PC-3 (cell line): ENCODE measurements around the gene TUBA4B.

ENCODE experiments used
- EZH2 ChIP-seq: fragments of 300-600 bp; sonication (generic); IDR thresholded peaks from one replicate; pipeline ENCODE4 v1.6.1; 2017; ENCODE audit warnings: antibody characterized with exemption, mild to moderate bottlenecking, low read length; ENCODE audit not compliant: unreplicated experiment
- EZH2phosphoT487 ChIP-seq: fragments of 300-600 bp; sonication (generic); IDR thresholded peaks from 2 replicates; pipeline ENCODE4 v1.6.1; 2018; ENCODE audit warnings: mild to moderate bottlenecking, antibody characterized with exemption, low read length, borderline replicate concordance
- TF ChIP-seq, protein P1 (sequence below): fragments of 300-600 bp; sonication (generic); conservative IDR thresholded peaks from 2 replicates; pipeline ENCODE4 v1.5.1; 2017; ENCODE audit warnings: antibody characterized with exemption, low read depth, mild to moderate bottlenecking, low read length

DNA sequence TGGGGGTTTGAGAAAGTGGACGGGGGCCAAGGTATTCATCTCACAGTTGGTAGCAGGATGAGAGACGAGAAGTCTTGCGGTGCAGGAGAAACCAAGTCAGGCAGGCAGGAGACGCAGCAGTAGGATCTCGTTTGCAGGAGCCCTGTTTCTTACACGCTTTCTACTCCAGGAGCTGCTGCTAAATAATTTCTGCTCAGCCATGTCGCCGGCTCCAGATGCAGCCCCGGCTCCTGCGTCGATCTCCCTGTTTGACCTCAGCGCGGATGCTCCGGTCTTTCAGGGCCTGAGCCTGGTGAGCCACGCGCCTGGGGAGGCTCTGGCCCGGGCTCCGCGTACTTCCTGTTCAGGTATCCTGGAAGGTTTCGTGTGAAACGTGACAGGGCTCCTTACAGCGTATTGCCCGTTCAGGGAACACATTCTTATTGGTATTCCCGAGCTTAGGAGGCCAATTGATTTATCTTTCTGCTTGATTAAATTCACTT lies 22.9 kb upstream of the TUBA4B start:
- TF ChIP-seq, protein P1, sequence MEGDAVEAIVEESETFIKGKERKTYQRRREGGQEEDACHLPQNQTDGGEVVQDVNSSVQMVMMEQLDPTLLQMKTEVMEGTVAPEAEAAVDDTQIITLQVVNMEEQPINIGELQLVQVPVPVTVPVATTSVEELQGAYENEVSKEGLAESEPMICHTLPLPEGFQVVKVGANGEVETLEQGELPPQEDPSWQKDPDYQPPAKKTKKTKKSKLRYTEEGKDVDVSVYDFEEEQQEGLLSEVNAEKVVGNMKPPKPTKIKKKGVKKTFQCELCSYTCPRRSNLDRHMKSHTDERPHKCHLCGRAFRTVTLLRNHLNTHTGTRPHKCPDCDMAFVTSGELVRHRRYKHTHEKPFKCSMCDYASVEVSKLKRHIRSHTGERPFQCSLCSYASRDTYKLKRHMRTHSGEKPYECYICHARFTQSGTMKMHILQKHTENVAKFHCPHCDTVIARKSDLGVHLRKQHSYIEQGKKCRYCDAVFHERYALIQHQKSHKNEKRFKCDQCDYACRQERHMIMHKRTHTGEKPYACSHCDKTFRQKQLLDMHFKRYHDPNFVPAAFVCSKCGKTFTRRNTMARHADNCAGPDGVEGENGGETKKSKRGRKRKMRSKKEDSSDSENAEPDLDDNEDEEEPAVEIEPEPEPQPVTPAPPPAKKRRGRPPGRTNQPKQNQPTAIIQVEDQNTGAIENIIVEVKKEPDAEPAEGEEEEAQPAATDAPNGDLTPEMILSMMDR = no peak
- no peak for TF ChIP-seq EZH2
- no peak for TF ChIP-seq EZH2phosphoT487
